HG03103 (cell line): ENCODE measurements around the gene ABCA12.

ENCODE experiments used
- ATAC-seq: cut with Tn5 transposase; IDR thresholded peaks from one replicate; pipeline ENCODE4 v1.9.1; 2021; ENCODE audit warnings: low read depth; ENCODE audit not compliant: unreplicated experiment

Gene ABCA12

GRCh38 chr2:215137741-215138340 is 585 bp downstream of the ABCA12 start:
- no peak for ATAC-seq

GRCh38 chr2:215137329-215137686 is 1.1 kb downstream of the ABCA12 start:
- ATAC-seq = no peak

GRCh38 chr2:215136669-215137328 is 1.6 kb downstream of the ABCA12 start:
- no peak for ATAC-seq

- no peak for ATAC-seq
Measured at GRCh38 chr2:215120401-215120800, 18.0 kb downstream of the ABCA12 start.

- no peak for ATAC-seq
Measured at GRCh38 chr2:215119847-215120246, 18.6 kb downstream of the ABCA12 start.

- no peak for ATAC-seq
Measured at GRCh38 chr2:215110918-215111317, 27.5 kb downstream of the ABCA12 start.

- ATAC-seq = no peak
Measured at GRCh38 chr2:215107216-215108056, 31.0 kb downstream of the ABCA12 start.

GRCh38 chr2:215105607-215106354 is 32.6 kb downstream of the ABCA12 start:
- no peak for ATAC-seq

GRCh38 chr2:215104226-215104625 is 34.2 kb downstream of the ABCA12 start:
- no peak for ATAC-seq

- no peak for ATAC-seq
Measured at GRCh38 chr2:215098875-215099274, 39.6 kb downstream of the ABCA12 start.

GRCh38 chr2:215084080-215084479 is 54.3 kb downstream of the ABCA12 start:
- ATAC-seq = no peak

GRCh38 chr2:215083146-215083545 is 55.3 kb downstream of the ABCA12 start:
- ATAC-seq = no peak

- ATAC-seq = no peak
Measured at GRCh38 chr2:215082446-215082845, 56.0 kb downstream of the ABCA12 start.

GRCh38 chr2:215080545-215080944 is 57.9 kb downstream of the ABCA12 start:
- no peak for ATAC-seq

- no peak for ATAC-seq
Measured at GRCh38 chr2:215071676-215072075, 66.8 kb downstream of the ABCA12 start.

GRCh38 chr2:215068399-215068798 is 70.0 kb downstream of the ABCA12 start:
- no peak for ATAC-seq

- ATAC-seq = no peak
Measured at GRCh38 chr2:215066124-215066523, 72.3 kb downstream of the ABCA12 start.

GRCh38 chr2:215063526-215063925 is 74.9 kb downstream of the ABCA12 start:
- ATAC-seq = no peak

- no peak for ATAC-seq
Measured at GRCh38 chr2:215060861-215061536, 77.4 kb downstream of the ABCA12 start.

GRCh38 chr2:215059724-215060123 is 78.7 kb downstream of the ABCA12 start:
- ATAC-seq = no peak
